Fibroblast of lung (primary cell): ENCODE data around the gene ZNF273.
"Not testable (repeated sequence)": the region's sequence is repeated elsewhere in the genome, so short reads cannot be mapped to it uniquely, and the experiment has no call there.

Experiments
- CTCF ChIP-seq, 2 donors: IDR thresholded peaks in 1 of 2; conservative IDR thresholded peaks in 1 of 2; 1 replicate in 1 of 2; 2 replicates in 1 of 2; pipeline ENCODE4 v1.5.1; 2011 to 2012; ENCODE audit warnings: low read length in 2 of 2, control low read depth in 1 of 2, inconsistent platforms in 1 of 2, low read depth in 1 of 2, mild to moderate bottlenecking in 1 of 2
- EZH2 ChIP-seq: IDR thresholded peaks from 2 replicates; pipeline ENCODE4 v1.5.1; 2012; ENCODE audit warnings: low read length, control low read depth, mild to moderate bottlenecking; ENCODE audit errors: missing control alignments

GRCh38 chr7:64950673-64951072 lies 47.6 kb downstream of the ZNF273 start:
- not testable (repeated sequence) for TF ChIP-seq CTCF (conservative IDR thresholded peaks at IDR 0.05 in 1 of 2, IDR thresholded peaks at IDR 0.05 in 1 of 2; ENCODE audit: low read depth in 1 of 2, low read length in 2 of 2); EZH2
